OCI-LY1 (cell line): ENCODE results near the gene ENSA.

Experiments
- CTCF ChIP-seq: fragments of 200-600 bp; sonication (generic), shearing (Covaris generic); IDR thresholded peaks from 2 replicates; pipeline ENCODE4 v1.5.1; 2017; ENCODE audit warnings: mild to moderate bottlenecking, antibody characterized with exemption, low read length, moderate library complexity, mixed read lengths
- EZH2 ChIP-seq: fragments of 200-600 bp; sonication (generic), shearing (Covaris generic); IDR thresholded peaks from 2 replicates; pipeline ENCODE4 v1.8.0; 2017; ENCODE audit warnings: borderline replicate concordance, mixed run types, mild to moderate bottlenecking, antibody characterized with exemption, low read length, moderate library complexity, mixed read lengths

- TF ChIP-seq CTCF (no peak), EZH2 (no peak)
Observed at GRCh38 chr1:150579945-150580642, 49.3 kb downstream of the ENSA start.
